Ovary (tissue), 3 donors: ENCODE measurements around the gene DNALI1.
"Not testable (repeated sequence)": the region's sequence is repeated elsewhere in the genome, so short reads cannot be mapped to it uniquely, and the experiment has no call there.

Experiments used
- CTCF ChIP-seq, 3 donors: fragments of 450-650 bp in 2 of 3; fragments of 200-600 bp in 1 of 3; IDR thresholded peaks; one replicate each; pipeline versions ENCODE4 v1.5.1 to v1.8.0; 2016 to 2022; ENCODE audit warnings: antibody characterized with exemption in 3 of 3, mild to moderate bottlenecking in 1 of 3
- POLR2A ChIP-seq: fragments of 450-650 bp; IDR thresholded peaks from one replicate; pipeline ENCODE4 v1.6.1; 2017; ENCODE audit warnings: antibody characterized with exemption, mild to moderate bottlenecking, moderate library complexity
- donor health status: DM: no; HTN: no; CAD: no.

GRCh38 chr1:37584544-37584943 lies 27.8 kb downstream of the DNALI1 start:
- TF ChIP-seq CTCF (IDR thresholded peaks at IDR 0.05); POLR2A: not testable (repeated sequence)
